Measurements from ENCODE around the gene TRABD2B.
A peak's percentile ranks its signal among the peaks of the same experiment; 100 is the strongest.

Gene TRABD2B

DNA sequence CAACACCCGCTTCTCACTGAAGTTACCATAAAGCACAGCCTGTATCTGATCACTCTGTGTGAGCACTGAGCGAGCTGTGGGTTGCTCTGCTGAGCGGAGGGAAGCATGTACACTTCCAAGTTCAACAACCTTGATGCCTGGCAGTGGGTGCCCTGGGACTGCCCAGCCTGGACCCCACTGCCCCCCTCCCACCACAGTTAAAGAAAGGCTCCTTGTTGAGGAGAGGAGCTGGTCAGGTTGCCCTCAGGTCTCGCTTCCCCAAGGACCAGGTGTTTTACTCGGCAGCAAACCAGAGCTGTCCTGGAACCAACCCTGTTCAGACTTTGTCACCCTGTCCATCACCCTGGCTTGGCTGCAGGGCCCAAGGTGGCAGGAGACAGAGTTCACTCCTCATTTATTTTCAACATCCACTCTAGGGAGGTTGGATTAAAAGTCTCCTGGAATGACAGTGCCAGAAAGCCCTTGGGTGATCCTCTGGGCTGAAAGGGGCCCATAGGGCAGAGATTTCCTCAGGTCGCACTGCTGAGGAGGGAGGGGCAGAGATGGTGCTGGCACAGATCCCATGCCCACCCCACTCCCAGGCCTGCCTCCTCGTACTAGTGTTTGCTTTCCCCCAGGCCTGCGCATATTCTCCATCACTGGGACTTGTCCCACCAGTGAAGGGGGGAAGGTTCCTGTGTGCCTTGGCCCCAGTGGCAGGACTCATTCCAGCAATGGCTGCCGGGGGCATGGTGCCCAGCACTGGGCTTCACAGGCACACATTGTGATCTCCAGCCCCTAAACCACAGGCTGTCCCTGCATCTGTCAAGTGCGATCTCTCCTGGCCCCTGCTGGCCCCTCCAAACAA is 101.7 kb downstream of the TRABD2B start:
- intact Hi-C loops (cut with DNase I): no loop called here

DNA sequence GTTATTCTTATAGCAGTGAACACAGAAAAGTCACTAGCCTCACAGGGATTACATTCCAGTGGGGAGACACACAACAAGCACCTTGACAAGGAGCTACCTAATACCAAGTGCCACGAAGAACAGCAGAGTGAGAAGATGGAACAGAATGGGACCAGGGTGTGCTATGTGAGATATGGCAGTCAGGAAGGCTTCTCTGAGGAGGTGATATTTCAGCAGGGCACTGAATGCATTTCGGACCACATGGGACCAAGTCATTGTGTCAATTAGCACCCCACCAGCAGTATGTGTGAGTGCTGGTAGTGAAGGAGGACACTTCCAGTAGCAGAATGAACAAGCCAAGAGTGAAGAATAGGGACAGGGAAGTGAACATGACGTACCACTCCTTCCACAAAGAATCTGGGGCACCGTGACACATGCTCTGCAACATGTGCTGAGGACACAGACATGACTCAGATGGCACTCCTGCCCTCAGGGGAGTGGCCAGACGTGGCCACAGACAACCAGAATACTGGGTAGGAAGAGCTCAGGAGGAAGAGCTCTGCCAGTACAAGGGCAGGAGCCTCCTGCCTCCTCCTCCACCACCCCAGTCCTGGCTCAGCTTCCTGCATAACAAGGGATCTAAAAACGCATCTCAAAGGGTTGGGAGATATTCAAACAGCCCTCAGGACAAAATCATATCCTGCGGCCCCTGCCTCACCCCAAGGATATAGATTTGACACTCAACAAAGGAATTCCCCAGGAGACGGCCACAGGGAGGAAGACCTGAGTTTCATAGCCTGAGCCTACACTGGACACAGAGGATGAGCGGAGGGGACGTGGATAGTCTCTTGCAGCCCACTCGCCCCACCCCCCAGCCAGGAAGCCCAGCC is 102.5 kb downstream of the TRABD2B start:
- DNase-seq: no peak
- intact Hi-C loops (cut with DNase I): no loop called here

More for the DNA sequence above, 101.7 kb downstream of the TRABD2B start:
- DNase-seq: peak in 2 of 42 donors; percentile 6 to 11

DNA sequence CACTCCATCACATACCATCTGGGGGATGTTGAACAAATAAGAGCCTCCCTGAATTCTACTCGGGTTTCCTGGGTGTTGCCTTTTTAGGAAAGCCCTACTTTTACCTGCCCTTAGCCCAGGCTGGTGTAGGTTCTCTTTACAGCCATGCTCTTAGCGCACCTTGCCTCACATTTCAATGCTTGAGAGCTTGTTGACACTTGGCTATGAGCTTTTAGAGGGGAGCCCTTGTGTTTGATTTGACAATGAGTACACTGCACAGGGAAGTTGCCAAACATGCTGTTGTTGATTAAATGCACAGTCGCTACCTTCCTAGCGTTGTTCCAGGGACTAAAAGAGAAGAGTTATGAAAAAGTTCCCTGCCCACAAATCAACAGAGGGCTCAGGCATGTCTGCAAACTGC is 103.8 kb downstream of the TRABD2B start:
- intact Hi-C loops (cut with DNase I): no loop called here
- DNase-seq: no peak

DNA sequence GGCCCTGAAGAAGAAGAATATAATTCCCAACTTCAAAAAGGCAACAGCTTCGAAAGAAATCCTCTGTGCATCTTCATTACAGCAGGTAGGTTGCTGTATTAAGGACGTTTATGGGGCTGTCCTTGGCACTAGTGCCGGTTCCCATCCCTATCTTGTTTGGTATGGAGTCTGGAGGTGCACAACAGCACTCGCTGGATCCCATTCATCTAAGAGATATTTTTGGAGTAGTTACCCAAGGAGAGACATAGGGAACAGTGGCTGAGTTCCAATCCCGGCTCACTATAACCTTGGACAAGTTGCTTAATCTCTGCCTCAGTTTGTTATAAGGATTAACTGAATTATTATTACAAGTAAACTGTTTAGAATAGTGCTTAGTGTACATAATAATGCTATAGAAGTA is 106.4 kb downstream of the TRABD2B start:
- intact Hi-C loops (cut with DNase I): no loop called here
- DNase-seq: no peak

DNA sequence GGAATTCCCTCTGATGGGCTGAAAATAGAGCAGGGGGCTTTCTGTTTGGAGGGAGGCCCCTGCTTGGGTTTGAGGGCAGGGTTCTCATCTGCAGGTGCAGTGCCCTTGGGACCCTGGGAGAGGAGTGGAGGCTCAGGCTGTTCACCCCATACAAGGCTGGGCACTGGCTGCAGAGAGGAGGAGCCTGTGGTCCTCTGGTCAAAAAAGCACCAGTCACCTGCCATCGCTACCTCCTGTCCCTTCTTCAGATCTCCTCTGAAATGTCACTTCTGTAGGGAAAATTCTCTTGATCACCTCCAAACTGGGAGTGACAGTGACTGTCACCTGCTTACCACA is 108.9 kb downstream of the TRABD2B start:
- no peak for DNase-seq
- intact Hi-C loops (cut with DNase I): no loop called here

DNA sequence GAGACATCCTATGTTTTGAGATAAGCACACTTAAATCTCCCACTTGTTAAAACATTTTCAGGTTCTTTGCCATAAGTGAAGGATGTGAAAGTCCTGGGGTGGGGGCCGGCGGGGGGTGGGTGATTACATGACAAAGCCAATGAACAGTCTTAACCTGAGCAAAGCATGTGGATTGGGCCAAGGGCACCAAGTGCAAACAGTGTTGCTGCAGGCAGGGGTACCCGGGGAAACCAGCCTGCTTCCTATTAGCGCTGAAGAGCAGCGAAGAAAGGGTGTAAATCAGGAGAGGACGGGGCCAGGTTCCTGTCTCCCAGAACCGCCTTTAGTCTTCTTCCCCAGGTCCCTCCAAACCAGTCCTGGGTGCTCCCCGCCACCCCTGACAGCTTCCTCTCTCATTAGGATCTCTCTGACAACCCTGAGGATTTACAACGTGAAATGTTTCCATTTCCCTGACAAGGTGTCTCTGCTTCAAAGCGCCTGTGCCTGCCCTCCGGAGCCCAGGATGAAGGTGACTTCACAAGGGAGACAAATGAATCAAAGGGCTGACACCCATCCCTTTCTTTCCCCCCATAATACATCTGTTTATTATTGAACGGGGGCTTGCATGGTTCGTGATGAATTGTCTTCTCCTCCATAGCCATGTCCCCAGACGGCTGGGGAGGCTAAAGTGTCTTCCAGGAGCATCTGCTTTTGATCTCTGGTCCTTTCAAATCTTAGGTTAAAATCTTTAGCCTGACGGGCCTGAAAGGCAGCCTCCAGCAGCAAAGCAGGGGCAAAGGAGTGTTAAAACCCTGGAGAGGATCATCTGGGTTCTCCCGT is 109.5 kb downstream of the TRABD2B start:
- intact Hi-C loops (cut with DNase I): no loop called here
- DNase-seq: no peak

DNA sequence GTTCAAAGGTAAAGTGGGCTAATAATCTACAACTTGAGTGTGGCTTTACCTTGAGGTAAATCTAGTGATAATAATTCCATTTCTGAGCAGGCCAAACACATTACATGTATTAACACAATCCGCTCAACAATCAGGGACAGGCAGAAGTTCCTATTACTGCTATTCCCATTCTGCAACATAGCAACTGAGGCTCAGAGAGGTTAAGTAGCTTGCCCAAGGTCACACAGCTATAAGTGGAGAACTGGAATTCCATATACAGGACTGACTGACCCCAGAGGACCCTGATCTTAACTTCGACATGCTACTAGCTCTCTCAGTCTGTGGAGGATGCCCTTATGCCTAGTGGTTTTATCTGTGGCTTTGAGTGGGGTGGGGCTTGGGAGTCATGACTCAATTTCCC is 110.1 kb downstream of the TRABD2B start:
- no peak for DNase-seq
- intact Hi-C loops (cut with DNase I): no loop called here

DNA sequence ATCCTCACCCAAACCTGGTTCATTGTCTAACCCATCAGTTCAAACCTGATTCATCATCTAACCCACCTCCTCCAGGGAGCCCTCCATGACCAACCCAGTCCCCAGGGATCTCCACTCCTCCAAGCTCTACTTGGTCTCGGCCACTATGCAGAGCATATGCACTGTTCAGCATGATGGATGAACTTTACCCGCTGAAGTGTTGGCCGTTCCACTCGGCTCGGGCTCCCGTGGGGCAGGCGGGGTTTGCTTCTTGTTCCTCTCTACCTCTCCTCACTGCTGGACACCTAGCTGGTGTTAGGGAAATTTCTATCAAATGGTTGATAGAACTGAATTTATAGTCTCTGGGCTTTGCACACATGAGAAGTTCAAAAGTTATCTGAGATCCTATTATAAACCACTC is 111.0 kb downstream of the TRABD2B start:
- intact Hi-C loops (cut with DNase I): no loop called here
- peak in 1 of 42 donors; percentile 22 for DNase-seq

DNA sequence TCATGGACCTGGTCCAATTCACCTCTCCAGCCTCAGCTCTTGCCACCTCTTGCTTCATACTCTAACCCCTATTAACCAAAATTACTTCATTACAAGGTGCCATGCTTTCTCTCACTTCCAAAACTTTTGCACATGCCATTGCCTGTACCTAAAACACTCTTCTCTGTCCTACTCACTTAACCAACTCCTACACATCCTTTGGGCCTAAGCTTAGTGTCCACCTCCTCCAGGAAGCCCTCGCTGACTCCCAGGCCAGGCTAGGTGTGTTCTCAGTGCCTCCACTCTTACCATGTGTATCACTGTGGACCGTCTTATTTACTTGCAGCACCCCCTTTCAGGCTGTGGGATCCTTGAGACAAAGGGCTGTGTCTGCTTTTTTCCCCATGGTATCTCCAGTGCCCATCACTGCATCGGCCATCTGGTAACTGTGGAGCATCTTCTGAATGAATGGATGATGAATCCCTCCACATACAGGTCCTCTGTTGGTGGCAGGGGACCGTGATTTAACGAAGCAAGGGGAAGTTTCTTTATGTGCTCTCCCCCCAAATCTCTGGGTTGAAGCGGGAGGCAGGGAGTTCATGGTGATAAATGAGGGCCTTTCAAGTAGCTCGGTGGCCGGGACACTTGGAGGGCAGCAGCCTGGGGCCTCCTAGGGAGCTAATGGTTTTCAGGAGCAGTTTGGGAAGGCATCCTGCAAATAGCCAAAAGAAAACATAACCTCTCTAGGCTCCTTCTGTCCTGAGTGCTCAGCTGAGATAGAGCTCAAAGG is 111.9 kb downstream of the TRABD2B start:
- intact Hi-C loops (cut with DNase I): no loop called here
- no peak for DNase-seq

DNA sequence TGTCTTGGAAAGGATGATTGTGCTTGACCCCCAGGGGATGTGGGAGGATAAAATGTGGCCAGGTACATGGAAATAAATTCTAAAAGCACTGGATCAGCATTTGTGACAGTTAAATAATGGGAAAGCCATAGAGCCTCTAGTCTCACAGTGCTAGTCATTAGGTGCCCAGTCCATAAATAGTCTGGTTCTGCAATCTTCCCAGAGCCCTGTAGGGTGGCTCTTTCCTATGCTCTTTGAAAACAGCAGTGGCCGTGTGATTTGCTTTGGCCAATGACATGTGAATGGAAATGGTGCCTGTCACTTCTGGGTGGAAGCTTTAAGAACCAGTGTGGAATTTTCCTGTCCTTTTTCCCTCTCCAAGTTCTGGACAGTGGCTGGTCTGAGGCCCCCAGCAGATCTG is 113.2 kb downstream of the TRABD2B start:
- intact Hi-C loops (cut with DNase I): no loop called here
- DNase-seq: peak in 1 of 42 donors; percentile 7

DNA sequence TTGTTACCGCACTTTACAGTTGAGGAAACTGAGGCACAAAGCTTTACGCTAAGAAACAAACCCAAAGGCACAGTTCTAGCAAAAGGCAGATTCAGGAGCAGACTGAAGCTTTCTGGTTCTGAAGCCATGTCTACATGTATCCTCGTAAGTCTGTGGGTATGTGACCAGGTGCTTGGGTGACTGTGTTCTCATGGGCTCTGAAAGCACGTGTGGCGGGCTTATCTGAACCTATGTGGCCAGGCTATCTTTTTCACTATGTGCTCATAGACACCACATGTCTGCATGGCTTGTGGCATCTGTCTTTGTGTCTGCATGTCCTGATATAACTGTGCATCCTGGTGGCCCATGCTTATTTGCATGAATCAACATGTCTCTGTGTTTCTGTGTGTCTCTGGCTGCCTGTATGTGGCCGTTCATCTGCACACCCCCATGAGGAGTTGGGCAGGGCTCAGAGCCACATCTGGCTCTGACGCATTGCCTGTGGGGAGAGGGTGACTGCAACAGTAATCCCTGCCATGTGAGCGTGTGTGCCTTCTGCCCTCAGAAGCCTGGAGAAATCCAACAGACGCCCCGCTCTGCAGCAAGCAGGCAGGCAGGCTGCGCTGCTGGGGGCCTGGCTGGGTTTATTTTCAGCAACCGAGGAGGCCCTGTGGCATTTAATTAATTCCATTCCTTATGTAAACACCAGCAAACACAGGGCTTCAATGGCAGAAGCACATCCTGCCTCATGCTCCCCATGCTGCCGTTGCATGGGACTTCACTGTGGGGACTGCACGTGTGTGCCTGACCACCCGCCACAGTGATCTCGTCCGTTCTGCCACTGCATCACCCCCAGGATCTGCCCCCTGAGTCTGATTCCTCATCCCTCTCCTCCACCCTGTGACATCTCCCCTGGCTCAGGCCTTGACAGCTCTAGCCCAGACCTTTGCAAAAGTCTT is 115.4 kb downstream of the TRABD2B start:
- intact Hi-C loops (cut with DNase I): no loop called here

DNA sequence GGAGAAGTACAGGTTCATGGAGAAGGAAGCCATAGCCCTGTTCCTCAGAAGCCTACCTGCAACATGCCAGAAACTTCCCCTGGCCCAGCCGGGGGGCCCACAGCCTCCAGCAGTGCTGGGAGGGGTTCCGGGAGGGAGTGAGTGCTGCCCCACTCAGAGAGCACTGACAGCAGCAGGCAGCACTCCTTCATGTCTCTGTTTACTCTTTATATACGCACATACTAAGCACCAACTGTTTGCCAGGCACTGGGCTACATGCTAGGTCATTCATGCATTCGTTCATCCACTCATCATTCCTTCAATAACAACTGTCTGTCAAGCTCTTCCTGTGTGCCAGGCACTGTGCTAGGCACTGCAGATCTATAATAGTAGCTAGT is 120.6 kb downstream of the TRABD2B start:
- no peak for DNase-seq
- intact Hi-C loops (cut with DNase I): no loop called here

More for the DNA sequence above, 115.4 kb downstream of the TRABD2B start:
- no peak for DNase-seq

DNA sequence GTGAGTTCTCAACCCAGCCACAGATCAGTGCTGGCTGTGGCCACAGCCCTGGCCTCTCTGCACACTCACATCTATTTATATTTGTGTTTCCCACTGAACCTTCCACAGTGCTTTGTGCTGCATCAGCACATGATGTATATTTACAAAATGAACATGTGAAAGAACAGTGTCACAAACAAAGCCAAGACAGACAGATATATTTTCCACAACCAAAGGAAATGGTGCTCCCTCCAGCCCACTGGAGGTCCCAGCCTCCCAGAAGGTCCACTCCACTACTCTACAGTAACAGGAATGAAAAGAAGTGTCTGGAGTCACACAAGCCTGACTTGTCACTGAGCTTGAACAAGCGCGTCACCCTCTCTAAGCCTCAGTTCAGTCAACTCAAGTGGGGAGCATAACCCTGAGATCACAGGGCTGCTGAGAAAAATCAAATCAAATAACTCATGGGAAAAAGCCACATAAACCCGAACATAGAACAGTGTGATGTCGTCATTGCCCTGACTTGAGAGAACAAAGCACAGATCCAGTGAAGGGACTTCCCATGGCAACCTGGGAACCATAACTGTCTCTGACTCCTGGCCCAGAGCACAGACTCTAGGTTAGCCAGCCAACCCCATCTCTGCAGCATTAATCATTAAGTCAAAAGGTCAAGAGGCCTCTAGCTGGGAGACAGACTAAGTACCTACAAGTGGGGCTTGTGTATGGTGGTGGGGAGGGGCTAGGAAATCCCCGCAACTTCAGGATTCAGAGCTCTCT is 121.2 kb downstream of the TRABD2B start:
- DNase-seq: no peak

DNA sequence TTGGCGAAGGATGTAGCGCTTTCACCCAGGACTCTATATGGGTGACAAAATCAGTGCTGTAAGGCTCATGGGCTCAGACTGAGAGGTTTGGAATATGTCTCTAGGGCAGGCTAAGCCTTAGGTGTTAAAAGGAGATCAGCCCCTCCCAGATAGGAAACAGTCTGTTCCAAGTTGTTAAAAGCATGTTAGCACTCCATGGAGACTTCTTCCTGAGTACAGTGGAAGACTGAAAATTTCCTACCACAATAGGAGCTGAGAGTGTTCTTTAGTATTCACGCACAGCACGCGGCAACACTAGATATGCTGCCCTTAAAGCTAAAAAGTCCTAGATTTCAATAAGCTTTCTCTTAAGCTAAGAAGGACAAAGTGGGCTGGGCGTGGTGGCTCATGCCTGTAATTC is 122.1 kb downstream of the TRABD2B start:
- no peak for DNase-seq
- intact Hi-C loops (cut with DNase I): no loop called here

More for the DNA sequence above, 121.2 kb downstream of the TRABD2B start:
- intact Hi-C loops (cut with DNase I): no loop called here

DNA sequence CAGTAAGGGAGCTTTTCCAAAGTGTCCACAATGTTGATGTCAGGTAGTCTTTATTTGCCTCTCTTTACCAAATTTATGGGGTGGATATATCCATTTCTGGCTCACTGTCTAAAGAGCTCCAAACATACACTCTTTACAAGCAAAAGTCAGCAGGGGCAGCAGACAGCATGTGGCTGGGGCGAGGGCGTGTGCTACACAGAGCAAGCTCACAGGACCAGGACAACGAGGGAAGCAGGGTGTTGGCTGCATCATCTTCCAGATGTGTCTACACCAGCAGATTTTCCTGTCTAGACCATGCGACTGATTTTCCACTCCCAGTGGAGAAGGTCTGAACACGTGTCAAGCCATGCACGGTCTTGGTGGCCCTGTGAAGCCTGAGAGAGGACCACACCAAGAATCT is 123.8 kb downstream of the TRABD2B start:
- intact Hi-C loops (cut with DNase I): no loop called here

DNA sequence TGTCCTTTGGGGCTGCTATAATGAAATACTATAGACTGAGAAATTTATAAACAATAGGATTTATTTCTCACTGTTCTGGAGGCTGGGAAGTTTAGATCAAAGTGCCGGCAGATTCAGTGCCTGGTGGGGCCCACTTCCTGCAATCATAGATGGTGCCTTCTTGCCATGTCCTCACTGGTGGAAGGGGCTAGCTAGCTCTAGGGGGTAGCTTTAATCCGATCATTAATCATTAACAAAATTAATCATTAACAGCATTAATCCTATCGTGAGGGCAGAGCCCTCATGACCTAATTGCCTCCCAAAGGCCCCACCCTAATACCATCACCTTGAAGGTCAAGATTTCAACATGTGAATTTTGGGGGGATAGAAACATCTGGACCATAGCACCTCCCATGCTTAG is 124.3 kb downstream of the TRABD2B start:
- intact Hi-C loops (cut with DNase I): no loop called here
- no peak for DNase-seq

More for the DNA sequence above, 123.8 kb downstream of the TRABD2B start:
- no peak for DNase-seq

DNA sequence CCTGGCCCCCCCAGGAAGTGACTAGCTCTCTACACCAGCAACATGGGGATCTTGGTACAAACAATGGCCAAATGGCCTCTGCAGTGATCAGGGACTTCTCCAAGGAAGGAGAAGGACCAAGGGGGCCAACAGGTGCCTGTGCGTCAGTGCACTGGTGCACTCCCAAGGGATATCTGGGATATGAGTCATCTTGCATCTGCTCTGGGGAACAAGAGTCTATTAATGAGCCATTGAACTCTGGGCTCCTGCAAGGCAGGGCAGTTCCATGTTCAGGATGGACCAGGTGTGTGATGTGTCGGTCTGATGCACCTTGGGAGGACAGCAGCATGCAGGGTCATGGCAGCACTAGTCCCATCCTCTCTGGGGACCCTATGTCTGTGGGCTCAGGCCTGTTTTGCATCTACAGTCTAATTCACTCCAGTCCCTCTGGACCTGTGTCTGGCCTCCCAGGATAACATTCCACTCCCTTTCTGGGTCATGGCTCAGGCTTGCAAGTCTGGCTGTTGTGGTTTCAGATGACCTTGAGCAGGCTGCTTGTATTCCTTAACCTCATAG is 125.3 kb downstream of the TRABD2B start:
- intact Hi-C loops (cut with DNase I): no loop called here
- DNase-seq: no peak

All from head of caudate nucleus (tissue), 42 donors.